Natural killer cell (primary cell): ENCODE results near the gene COL5A3. TPM values are rescaled to one million over a fixed set of nuclear protein-coding genes. Genes with fewer than 3 reads are reported as not detected.

Experiments
- ATAC-seq, 3 donors: fragments of 150-1000 bp in 2 of 3; fragments of 200-7000 bp in 1 of 3; cut with Tn5 transposase; 1 replicate in 1 of 3; 2 replicates in 2 of 3; pipeline ENCODE4 v1.10.0; 2021; ENCODE audit warnings: mild to moderate bottlenecking in 2 of 3, moderate library complexity in 2 of 3
- DNase-seq, 2 donors: peaks; one replicate each; pipeline versions ENCODE4 v3.0.0 to v3.0.0-alpha.2; 2013 to 2021; ENCODE audit warnings: mixed read lengths in 1 of 2
- H3K27ac ChIP-seq: one replicate; pipeline ENCODE4 v1.5.1; 2013; ENCODE audit warnings: mild to moderate bottlenecking, low read length
- H3K27me3 ChIP-seq: one replicate; pipeline ENCODE4 v1.6.1; 2013; ENCODE audit warnings: low read length; ENCODE audit not compliant: control insufficient read depth, insufficient read depth
- H3K36me3 ChIP-seq: one replicate; pipeline ENCODE4 v1.6.1; 2013; ENCODE audit warnings: low read length; ENCODE audit not compliant: control insufficient read depth, insufficient read depth
- H3K4me1 ChIP-seq: one replicate; pipeline ENCODE4 v1.6.1; 2013; ENCODE audit warnings: low read length; ENCODE audit not compliant: control insufficient read depth, insufficient read depth
- H3K4me3 ChIP-seq: one replicate; pipeline ENCODE4 v1.5.1; 2013; ENCODE audit warnings: low read length
- H3K9me3 ChIP-seq: one replicate; pipeline ENCODE4 v1.6.1; 2013; ENCODE audit warnings: low read length; ENCODE audit not compliant: control insufficient read depth, insufficient read depth
- H3K27ac Mint-ChIP-seq, 2 donors: one replicate each; pipeline ENCODE4 v1.8.0; 2022; ENCODE audit warnings: mild to moderate bottlenecking in 2 of 2, mixed read lengths in 2 of 2, moderate library complexity in 1 of 2
- H3K27me3 Mint-ChIP-seq, 2 donors: one replicate each; pipeline ENCODE4 v1.8.0; 2022; ENCODE audit warnings: low read depth in 2 of 2, mixed read lengths in 2 of 2
- H3K36me3 Mint-ChIP-seq: one replicate; pipeline ENCODE4 v1.8.0; 2022; ENCODE audit warnings: mixed read lengths
- H3K4me1 Mint-ChIP-seq, 2 donors: one replicate each; pipeline ENCODE4 v1.8.0; 2022; ENCODE audit warnings: mixed read lengths in 2 of 2
- H3K4me3 Mint-ChIP-seq: one replicate; pipeline ENCODE4 v1.8.0; 2022; ENCODE audit warnings: mild to moderate bottlenecking, moderate library complexity, mixed read lengths
- H3K9me3 Mint-ChIP-seq, 2 donors: one replicate each; pipeline ENCODE4 v1.8.0; 2022; ENCODE audit warnings: mixed read lengths in 2 of 2
- CTCF ChIP-seq: fragments of 200-600 bp; IDR thresholded peaks from one replicate; pipeline ENCODE4 v1.8.0; 2022; ENCODE audit warnings: antibody characterized with exemption
- WGBS: methylation state at CpG from one replicate; pipeline ENCODE4 v1.1.7; 2013; ENCODE audit warnings: missing lambda C conversion rate; ENCODE audit not compliant: insufficient coverage; 5-methylcytosine and 5-hydroxymethylcytosine counted together
- intact Hi-C: fragments of 100-400 bp; cut with micrococcal nuclease; formaldehyde crosslinking; loops from one replicate; pipeline ENCODE4 v1.14.2; 2022
- total RNA-seq, 4 donors: library from RNA; stranded (reverse); fragments of 120-200 nt in 1 of 4; gene quantifications; one replicate each; pipeline versions ENCODE4 v1.2.3 to v1.2.4, GENCODE V29; 2013 to 2022

The COL5A3 gene
- total RNA-seq, 3 donors from 2014 or later (not counting 1 experiment from before 2014, with no cell fraction given), result 0.33 to 6.6 (median 0.63) TPM

- no peaks in the 10 kb centered on the region for H3K9me3 Mint-ChIP-seq
- peaks cover 13 to 20% of the 10 kb centered on the region in 2 donors for H3K27me3 Mint-ChIP-seq
- H3K27ac Mint-ChIP-seq, result no peak overlapping the region
- no peaks in the 10 kb centered on the region for H3K36me3 ChIP-seq
- no peak for TF ChIP-seq CTCF
- no peak overlapping the region for H3K4me3 Mint-ChIP-seq
- H3K27ac ChIP-seq, result no peak overlapping the region
- no peak overlapping the region for H3K4me3 ChIP-seq
- no peaks in the 10 kb centered on the region for H3K36me3 Mint-ChIP-seq
- DNase-seq (no peak), ATAC-seq (no peak)
- H3K27me3 ChIP-seq, result peaks cover 3% of the 10 kb centered on the region
- peaks cover 31 to 49% of the 10 kb centered on the region in 2 donors for H3K4me1 Mint-ChIP-seq
- WGBS, result 61% methylated on average over 6 of the region's 6 CpGs
- H3K9me3 ChIP-seq, result no peaks in the 10 kb centered on the region
- peaks cover 37% of the 10 kb centered on the region for H3K4me1 ChIP-seq
- intact Hi-C loops, result no loop called here
These were observed 8.4 kb downstream of the COL5A3 start for GRCh38 chr19:10001899-10002298.

- Histone ChIP-seq H3K4me1 (peaks cover 21% of the 10 kb centered on the region), H3K4me3 (no peak overlapping the region), H3K9me3 (no peaks in the 10 kb centered on the region), H3K27me3 (peaks cover 3% of the 10 kb centered on the region), H3K36me3 (no peaks in the 10 kb centered on the region), H3K27ac (no peak overlapping the region)
- H3K36me3 Mint-ChIP-seq, result no peaks in the 10 kb centered on the region
- H3K27ac Mint-ChIP-seq, result no peak overlapping the region
- peaks cover 15 to 33% of the 10 kb centered on the region in 2 donors for H3K4me1 Mint-ChIP-seq
- DNase-seq (peak; percentile 53 to 86), ATAC-seq (peak; percentile 47 to 73 (median 67))
- H3K27me3 Mint-ChIP-seq, result peaks cover 17 to 20% of the 10 kb centered on the region in 2 donors
- intact Hi-C loops, result no loop called here
- no peak overlapping the region for H3K4me3 Mint-ChIP-seq
- 14% methylated on average over 15 of the region's 16 CpGs for WGBS
- no peaks in the 10 kb centered on the region for H3K9me3 Mint-ChIP-seq
- TF ChIP-seq CTCF, result peak; percentile 71
These were observed 10.0 kb downstream of the COL5A3 start for GRCh38 chr19:10000171-10000826.

GRCh38 chr19:9996541-9996940, 13.8 kb downstream of the COL5A3 start:
- Histone ChIP-seq H3K4me1 (peaks cover 5% of the 10 kb centered on the region), H3K27ac (no peak overlapping the region), H3K36me3 (no peaks in the 10 kb centered on the region), H3K4me3 (no peak overlapping the region), H3K27me3 (peaks cover 3% of the 10 kb centered on the region), H3K9me3 (no peaks in the 10 kb centered on the region)
- no peaks in the 10 kb centered on the region for H3K9me3 Mint-ChIP-seq
- H3K27ac Mint-ChIP-seq, result no peak overlapping the region
- TF ChIP-seq CTCF, result no peak
- no peak overlapping the region for H3K4me3 Mint-ChIP-seq
- H3K36me3 Mint-ChIP-seq, result no peaks in the 10 kb centered on the region
- intact Hi-C loops, result no loop called here
- H3K4me1 Mint-ChIP-seq, result peaks cover 8% of the 10 kb centered on the region in 2 donors
- no peak for DNase-seq
- WGBS, result 80% methylated on average over 5 of the region's 5 CpGs
- peaks cover 17 to 20% of the 10 kb centered on the region in 2 donors for H3K27me3 Mint-ChIP-seq
- no peak for ATAC-seq

GRCh38 chr19:9995999-9996398, 14.3 kb downstream of the COL5A3 start:
- no peak overlapping the region for H3K27ac Mint-ChIP-seq
- 85% methylated on average over 6 of the region's 7 CpGs for WGBS
- H3K9me3 Mint-ChIP-seq, result no peaks in the 10 kb centered on the region

More at GRCh38 chr19:9995999-9996398, 14.3 kb downstream of the COL5A3 start:
- peaks cover 8% of the 10 kb centered on the region in 2 donors for H3K4me1 Mint-ChIP-seq
- no peak for TF ChIP-seq CTCF
- H3K36me3 ChIP-seq, result no peaks in the 10 kb centered on the region
- H3K4me3 ChIP-seq, result no peak overlapping the region
- peaks cover 5% of the 10 kb centered on the region for H3K4me1 ChIP-seq
- H3K36me3 Mint-ChIP-seq, result no peaks in the 10 kb centered on the region
- no peak for ATAC-seq
- peaks cover 17 to 20% of the 10 kb centered on the region in 2 donors for H3K27me3 Mint-ChIP-seq
- H3K4me3 Mint-ChIP-seq, result no peak overlapping the region
- no peaks in the 10 kb centered on the region for H3K9me3 ChIP-seq
- DNase-seq, result no peak
- H3K27me3 ChIP-seq, result peaks cover 3% of the 10 kb centered on the region
- H3K27ac ChIP-seq, result no peak overlapping the region
- intact Hi-C loops, result no loop called here
